Spinal cord (tissue), 10 donors: ENCODE data around the gene OSBPL6. TPM values are rescaled to one million over a fixed set of nuclear protein-coding genes. Genes with fewer than 3 reads are reported as not detected.

Experiments used
- DNase-seq, 6 donors: peaks; one replicate each; pipeline versions ENCODE4 v3.0.0 to v3.0.0-alpha.2; 2013 to 2015; ENCODE audit warnings: low spot score in 6 of 6, low read depth in 4 of 6
- H3K27ac ChIP-seq: one replicate; pipeline ENCODE4 v1.5.1; 2013; ENCODE audit warnings: low read depth, low read length, control low read depth
- H3K27me3 ChIP-seq: one replicate; pipeline ENCODE4 v1.6.1; 2013; ENCODE audit warnings: low read length; ENCODE audit not compliant: control insufficient read depth, insufficient read depth
- H3K36me3 ChIP-seq: one replicate; pipeline ENCODE4 v1.6.1; 2013; ENCODE audit warnings: low read length; ENCODE audit not compliant: control insufficient read depth, insufficient read depth
- H3K4me1 ChIP-seq: one replicate; pipeline ENCODE4 v1.6.1; 2013; ENCODE audit warnings: low read length; ENCODE audit not compliant: control insufficient read depth, insufficient read depth
- H3K4me3 ChIP-seq: one replicate; pipeline ENCODE4 v1.5.1; 2013; ENCODE audit warnings: low read depth, low read length, control low read depth
- H3K9me3 ChIP-seq: one replicate; pipeline ENCODE4 v1.6.1; 2013; ENCODE audit warnings: low read length; ENCODE audit not compliant: control insufficient read depth, insufficient read depth
- WGBS: methylation state at CpG from one replicate; pipeline ENCODE4 v1.1.5; 2013; ENCODE audit warnings: missing lambda C conversion rate; ENCODE audit not compliant: insufficient coverage; 5-methylcytosine and 5-hydroxymethylcytosine counted together
- polyA plus RNA-seq, 2 donors: library from polyadenylated mRNA; unstranded; fragments of 120-200 nt; gene quantifications; one replicate each; pipeline ENCODE4 v1.2.1, GENCODE V29; 2013; ENCODE audit not compliant: insufficient read length in 2 of 2
- total RNA-seq, 2 donors: library from RNA; depleted of rRNA in 1 of 2; stranded (reverse); fragments of 120-200 nt in 1 of 2; fragments of >200 nt in 1 of 2; gene quantifications; one replicate each; pipeline versions ENCODE4 v1.2.3 to v1.2.4, GENCODE V29; 2013 to 2014
- donor health status: healthy.

The OSBPL6 gene
- total and polyA plus RNA-seq, 4 donors = 7.3 to 18.8 (median 17.8) TPM

DNA sequence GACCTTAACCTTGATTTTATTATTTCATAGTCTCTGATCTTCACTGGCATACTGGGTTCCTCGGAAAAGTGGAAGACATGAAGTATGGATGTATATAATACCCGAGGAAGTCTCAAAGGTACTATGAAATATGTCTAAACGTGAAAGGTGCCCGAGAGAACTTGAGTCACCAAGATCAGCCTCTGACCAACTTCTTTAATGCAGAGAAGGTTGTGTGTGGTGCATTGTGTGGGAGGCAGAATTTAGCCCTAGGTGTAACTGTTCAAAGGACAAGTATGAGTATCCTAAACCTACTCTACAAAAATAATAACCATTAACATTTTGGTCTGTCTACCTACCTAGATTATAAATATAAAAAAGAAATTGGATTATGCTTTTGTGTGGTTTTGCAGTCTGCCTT is 36.1 kb downstream of the OSBPL6 start:
- no peak overlapping the region for H3K27ac ChIP-seq
- no CpG with 5 or more reads among the region's 4 CpGs for WGBS
- H3K4me3 ChIP-seq = no peak overlapping the region
- no peaks in the 10 kb centered on the region for H3K36me3 ChIP-seq
- H3K4me1 ChIP-seq = no peaks in the 10 kb centered on the region
- H3K9me3 ChIP-seq = no peaks in the 10 kb centered on the region
- no peaks in the 10 kb centered on the region for H3K27me3 ChIP-seq
- no peak for DNase-seq

DNA sequence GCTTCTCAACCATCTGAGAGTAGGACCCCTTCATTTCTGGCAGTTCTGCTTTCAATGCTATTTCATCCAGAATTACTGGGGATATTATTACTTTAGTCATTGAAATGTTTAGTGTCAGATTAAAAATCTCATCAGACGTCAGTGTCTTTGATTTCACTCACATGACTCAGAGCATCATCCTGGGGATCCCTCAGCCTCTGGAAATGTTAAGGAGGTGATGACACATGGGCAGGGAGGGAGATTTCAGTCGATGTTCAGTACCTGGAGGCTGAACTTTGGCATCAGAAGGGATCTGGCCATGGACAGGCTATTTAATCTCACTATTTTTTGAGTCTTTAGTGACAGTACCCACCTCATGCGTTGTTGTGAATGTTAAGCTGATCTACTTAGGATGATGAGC is 39.1 kb downstream of the OSBPL6 start:
- WGBS = no CpG with 5 or more reads among the region's 3 CpGs
- H3K27me3 ChIP-seq = no peaks in the 10 kb centered on the region
- no peaks in the 10 kb centered on the region for H3K9me3 ChIP-seq
- H3K27ac ChIP-seq = no peak overlapping the region
- H3K36me3 ChIP-seq = no peaks in the 10 kb centered on the region
- H3K4me3 ChIP-seq = no peak overlapping the region
- no peak for DNase-seq
- H3K4me1 ChIP-seq = no peaks in the 10 kb centered on the region

DNA sequence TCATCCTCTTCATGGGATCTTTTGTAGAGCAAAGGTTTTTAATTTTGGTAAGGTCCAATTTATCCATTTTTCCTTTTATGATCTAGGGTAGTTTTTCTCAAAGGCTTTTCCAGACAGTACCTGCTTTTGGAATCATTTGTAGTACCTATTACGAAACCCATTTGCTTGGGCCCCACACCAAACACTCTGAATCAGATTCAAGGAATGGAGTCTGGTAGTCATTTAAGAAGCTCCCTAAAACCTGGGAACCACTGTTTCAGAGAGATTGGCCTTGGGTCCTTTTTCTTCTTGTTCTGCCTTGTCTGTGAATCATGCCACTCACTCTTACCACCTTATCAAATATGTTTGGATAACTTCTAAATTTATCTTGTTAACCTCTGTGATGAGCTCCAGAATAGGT is 40.3 kb downstream of the OSBPL6 start:
- Histone ChIP-seq H3K27me3 (no peaks in the 10 kb centered on the region), H3K4me3 (no peak overlapping the region), H3K27ac (no peak overlapping the region), H3K36me3 (no peaks in the 10 kb centered on the region), H3K9me3 (no peaks in the 10 kb centered on the region), H3K4me1 (no peaks in the 10 kb centered on the region)
- DNase-seq = no peak
- WGBS = no CpG with 5 or more reads among the region's 1 CpG

DNA sequence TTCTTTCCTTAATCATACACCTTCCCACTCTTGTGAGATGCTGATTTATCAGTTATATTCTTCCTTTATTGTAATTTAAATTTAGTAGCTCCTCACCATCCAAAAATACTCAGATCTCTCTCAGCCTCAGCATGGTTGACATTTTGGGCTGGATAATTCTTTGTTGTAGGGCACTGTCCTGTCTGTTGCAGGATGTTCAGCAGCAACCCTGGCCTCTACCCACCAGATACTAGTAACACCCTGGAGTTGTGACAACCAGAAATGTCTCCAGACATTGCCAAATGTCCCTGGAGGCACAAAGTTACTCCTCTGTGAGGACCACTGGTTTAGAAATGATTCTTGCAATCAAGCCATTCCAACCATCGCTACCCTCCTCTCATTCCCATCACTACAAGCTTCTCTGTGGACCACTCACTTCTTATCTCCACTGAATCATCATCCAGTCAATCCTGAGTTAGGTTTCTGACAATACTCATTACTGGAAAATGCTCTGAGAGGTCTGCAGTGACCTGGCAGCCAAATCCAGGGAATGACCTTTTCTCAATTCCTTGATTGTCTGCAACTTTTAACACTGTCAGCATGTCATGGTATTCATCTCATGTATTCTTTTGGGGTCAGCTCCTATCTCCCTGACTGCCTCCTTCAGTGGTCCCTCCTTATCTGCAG is 43.3 kb downstream of the OSBPL6 start:
- WGBS = 100% methylated on average over 1 of the region's 1 CpG

DNA sequence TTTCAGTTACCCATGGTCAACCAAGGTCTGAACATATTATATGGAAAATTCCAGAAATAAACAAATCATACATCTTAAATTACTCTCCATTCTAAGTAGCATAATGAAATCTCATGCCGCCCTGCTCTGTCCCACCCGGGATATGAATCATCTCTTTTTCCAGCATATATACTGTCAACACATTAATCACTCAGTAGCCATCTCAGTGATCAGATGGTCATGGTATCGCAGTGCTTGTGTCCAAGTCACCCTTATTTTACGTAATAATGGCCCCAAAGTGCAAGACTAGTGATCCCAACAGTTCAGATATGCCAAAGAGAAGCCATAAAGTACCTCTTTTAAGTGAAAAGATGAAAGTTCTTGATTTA is 43.8 kb downstream of the OSBPL6 start:
- H3K9me3 ChIP-seq = no peaks in the 10 kb centered on the region
- WGBS = 88% methylated on average over 3 of the region's 4 CpGs
- H3K36me3 ChIP-seq = no peaks in the 10 kb centered on the region
- no peak for DNase-seq
- H3K4me1 ChIP-seq = no peaks in the 10 kb centered on the region
- H3K27me3 ChIP-seq = no peaks in the 10 kb centered on the region
- no peak overlapping the region for H3K4me3 ChIP-seq
- H3K27ac ChIP-seq = no peak overlapping the region

More for the DNA sequence above, 43.3 kb downstream of the OSBPL6 start:
- Histone ChIP-seq H3K9me3 (no peaks in the 10 kb centered on the region), H3K4me3 (no peak overlapping the region), H3K36me3 (no peaks in the 10 kb centered on the region), H3K27ac (no peak overlapping the region), H3K4me1 (no peaks in the 10 kb centered on the region), H3K27me3 (no peaks in the 10 kb centered on the region)
- DNase-seq = no peak

DNA sequence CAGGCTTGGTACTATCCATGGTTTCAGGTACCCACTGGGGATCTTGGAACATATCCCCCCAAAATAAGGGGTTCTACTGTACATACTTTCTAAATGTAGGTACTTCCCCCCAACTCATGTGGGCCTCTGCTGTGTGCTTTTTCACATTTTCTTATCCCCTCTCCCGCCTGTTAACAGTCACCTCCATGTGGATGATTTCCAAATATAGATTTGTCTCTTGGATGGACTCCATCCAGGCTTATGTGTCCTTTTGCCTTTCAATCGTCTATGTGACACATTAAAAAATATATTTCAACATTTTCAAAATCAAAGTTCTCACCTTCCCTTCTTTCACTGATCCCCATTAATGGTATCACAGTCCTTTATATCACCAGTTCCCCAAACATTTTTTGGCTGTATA is 44.4 kb downstream of the OSBPL6 start:
- Histone ChIP-seq H3K27me3 (no peaks in the 10 kb centered on the region), H3K27ac (no peak overlapping the region), H3K9me3 (no peaks in the 10 kb centered on the region), H3K4me3 (no peak overlapping the region), H3K4me1 (no peaks in the 10 kb centered on the region), H3K36me3 (no peaks in the 10 kb centered on the region)
- WGBS = 80% methylated on average over 1 of the region's 2 CpGs
- no peak for DNase-seq

DNA sequence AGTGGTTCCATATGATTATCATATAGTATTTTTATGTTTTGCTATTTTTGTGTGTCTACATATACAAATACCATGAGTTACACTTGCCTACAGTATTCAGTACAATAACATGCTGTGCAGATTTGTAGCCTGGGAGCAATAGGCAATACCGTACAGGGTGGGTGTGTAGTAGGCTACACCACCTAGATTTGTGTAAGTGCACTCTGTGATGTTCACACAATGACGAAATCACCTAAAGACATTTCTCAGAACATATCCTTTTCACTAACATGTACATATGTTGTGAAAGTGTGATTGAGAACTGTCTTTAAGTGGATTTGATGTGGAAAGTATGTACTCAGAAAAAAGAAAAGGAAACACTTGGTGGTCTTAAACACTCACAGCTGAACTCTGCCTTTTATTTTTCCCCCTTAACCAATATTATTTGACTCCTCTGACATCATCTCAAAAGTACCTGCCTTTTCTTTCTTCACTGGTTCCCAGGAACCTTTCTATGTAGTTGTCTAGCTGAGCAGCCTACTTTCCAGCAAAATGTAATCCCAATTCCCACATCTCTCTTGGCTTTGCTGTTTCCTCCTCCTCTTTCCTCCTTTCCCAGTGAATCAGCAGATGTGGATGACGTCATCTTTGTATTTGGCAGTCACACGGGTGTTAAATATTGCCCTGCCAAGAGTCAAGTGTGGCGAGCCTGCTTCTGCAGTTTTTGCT is 47.7 kb downstream of the OSBPL6 start:
- no CpG with 5 or more reads among the region's 5 CpGs for WGBS
- Histone ChIP-seq H3K9me3 (no peaks in the 10 kb centered on the region), H3K4me3 (no peak overlapping the region), H3K4me1 (no peaks in the 10 kb centered on the region), H3K27me3 (no peaks in the 10 kb centered on the region), H3K27ac (peak overlapping the region; percentile 37), H3K36me3 (no peaks in the 10 kb centered on the region)
- peak; percentile 42 to 96 (median 64) for DNase-seq

DNA sequence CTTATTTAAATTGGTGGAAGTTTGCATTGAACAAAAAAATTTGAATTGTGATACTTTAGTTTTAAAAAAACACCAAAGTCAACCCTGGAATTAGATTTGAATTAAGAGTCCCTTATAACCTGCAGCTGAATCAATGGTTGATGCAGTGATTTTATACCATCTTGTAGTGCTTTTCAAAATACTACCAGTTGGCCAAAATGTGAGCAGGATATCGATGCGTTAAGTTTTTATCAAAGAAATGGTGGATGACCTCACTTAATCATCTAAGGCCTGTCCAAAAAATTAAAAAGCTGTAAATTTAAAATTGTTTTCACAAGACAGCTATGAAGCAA is 48.2 kb downstream of the OSBPL6 start:
- H3K27me3 ChIP-seq = no peaks in the 10 kb centered on the region
- no peaks in the 10 kb centered on the region for H3K9me3 ChIP-seq
- no CpG with 5 or more reads among the region's 2 CpGs for WGBS
- DNase-seq = no peak
- no peak overlapping the region for H3K27ac ChIP-seq
- no peaks in the 10 kb centered on the region for H3K36me3 ChIP-seq
- H3K4me1 ChIP-seq = no peaks in the 10 kb centered on the region
- H3K4me3 ChIP-seq = no peak overlapping the region

DNA sequence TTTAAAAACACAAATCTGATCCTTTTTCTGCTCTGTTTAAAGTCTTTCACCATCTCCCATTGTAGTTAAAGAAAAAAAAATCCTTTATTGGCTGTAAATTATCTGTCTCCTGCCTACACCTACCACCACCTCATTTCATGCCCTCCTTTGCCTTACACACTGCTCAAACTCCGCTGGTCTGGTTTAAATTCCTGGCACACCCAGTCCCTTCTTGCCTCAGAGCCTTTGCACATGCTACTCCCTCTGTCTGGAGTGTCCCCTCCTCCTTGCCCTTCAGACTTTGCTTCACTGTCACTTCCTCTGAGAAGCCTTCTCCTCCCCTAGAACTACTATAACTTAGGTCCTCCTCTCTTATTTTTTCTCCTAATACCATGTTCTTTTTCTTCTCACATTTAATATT is 49.6 kb downstream of the OSBPL6 start:
- DNase-seq = no peak
- no peak overlapping the region for H3K27ac ChIP-seq
- no peaks in the 10 kb centered on the region for H3K36me3 ChIP-seq
- WGBS = 100% methylated on average over 1 of the region's 1 CpG
- H3K9me3 ChIP-seq = no peaks in the 10 kb centered on the region
- no peak overlapping the region for H3K4me3 ChIP-seq
- H3K27me3 ChIP-seq = no peaks in the 10 kb centered on the region
- no peaks in the 10 kb centered on the region for H3K4me1 ChIP-seq

DNA sequence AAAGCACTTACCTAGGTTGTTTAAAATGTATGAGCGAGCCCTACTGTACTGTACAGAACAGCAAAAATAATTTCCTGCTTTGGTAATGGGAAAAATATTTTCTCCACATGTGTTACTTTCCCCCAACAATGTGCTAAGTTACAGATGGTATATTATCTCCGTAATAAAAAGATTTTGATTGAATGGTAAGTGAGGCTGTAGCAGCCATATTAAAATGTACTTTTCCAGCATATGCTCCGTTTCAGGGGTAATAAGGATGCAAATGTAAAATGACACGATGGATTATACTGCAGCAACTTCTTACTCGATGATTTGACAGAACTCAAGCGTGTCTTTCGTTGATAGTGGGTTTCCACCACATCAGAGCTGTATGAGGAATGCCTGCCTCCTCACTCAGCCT is 50.5 kb downstream of the OSBPL6 start:
- peak in 1 of 6 donors; percentile 73 for DNase-seq
- Histone ChIP-seq H3K4me1 (no peaks in the 10 kb centered on the region), H3K36me3 (no peaks in the 10 kb centered on the region), H3K4me3 (no peak overlapping the region), H3K27me3 (no peaks in the 10 kb centered on the region), H3K9me3 (no peaks in the 10 kb centered on the region), H3K27ac (no peak overlapping the region)
- WGBS = 92% methylated on average over 3 of the region's 7 CpGs
